H9 (cell line): ENCODE results near the gene LBHD2. TPM values are rescaled to one million over a fixed set of nuclear protein-coding genes. Genes with fewer than 3 reads are reported as not detected.

Source experiments
- DNase-seq: peaks from one replicate; pipeline ENCODE4 v3.0.0-alpha.2; 2017
- H2AFZ ChIP-seq: one replicate; pipeline ENCODE4 v1.6.1; 2013; ENCODE audit warnings: mild to moderate bottlenecking, low read length, control low read depth, moderate library complexity
- H2AK5ac ChIP-seq: 2 replicates; pipeline ENCODE4 v1.6.1; 2013; ENCODE audit warnings: low read length, control low read depth, mixed read lengths; ENCODE audit not compliant: insufficient read length
- H2BK120ac ChIP-seq: one replicate; pipeline ENCODE4 v1.6.1; 2013; ENCODE audit warnings: low read depth, mild to moderate bottlenecking, low read length, control low read depth, inconsistent platforms; ENCODE audit not compliant: poor library complexity, severe bottlenecking
- H2BK12ac ChIP-seq: 2 replicates; pipeline ENCODE4 v1.6.1; 2013; ENCODE audit warnings: low read length, control low read depth, mixed read lengths, low read depth; ENCODE audit not compliant: insufficient read length
- H2BK15ac ChIP-seq: 2 replicates; pipeline ENCODE4 v1.6.1; 2013; ENCODE audit warnings: low read depth, low read length, control low read depth
- H2BK20ac ChIP-seq: one replicate; pipeline ENCODE4 v1.6.1; 2013; ENCODE audit warnings: low read depth, mild to moderate bottlenecking, low read length, control low read depth, inconsistent platforms; ENCODE audit not compliant: poor library complexity, severe bottlenecking
- H2BK5ac ChIP-seq: 2 replicates; pipeline ENCODE4 v1.6.1; 2013; ENCODE audit warnings: low read length, control low read depth, mixed read lengths; ENCODE audit not compliant: insufficient read length
- H3K14ac ChIP-seq: 2 replicates; pipeline ENCODE4 v1.6.1; 2013; ENCODE audit warnings: low read length, control low read depth; ENCODE audit not compliant: insufficient read depth
- H3K18ac ChIP-seq: 2 replicates; pipeline ENCODE4 v1.6.1; 2013; ENCODE audit warnings: low read depth, mild to moderate bottlenecking, mixed read lengths, low read length, control low read depth; ENCODE audit not compliant: insufficient read length
- H3K23ac ChIP-seq: 2 replicates; pipeline ENCODE4 v1.6.1; 2013; ENCODE audit warnings: low read length, control low read depth, mixed read lengths, low read depth; ENCODE audit not compliant: insufficient read length
- H3K23me2 ChIP-seq: 2 replicates; pipeline ENCODE4 v1.6.1; 2013; ENCODE audit warnings: low read depth, mild to moderate bottlenecking, mixed read lengths, low read length, control low read depth; ENCODE audit not compliant: insufficient read length, poor library complexity, severe bottlenecking
- H3K27ac ChIP-seq: 2 replicates; pipeline ENCODE4 v1.5.1; 2013; ENCODE audit warnings: low read length, control low read depth, mixed read lengths, low read depth; ENCODE audit not compliant: insufficient read length
- H3K27me3 ChIP-seq: 2 replicates; pipeline ENCODE4 v1.6.1; 2013; ENCODE audit warnings: low read length, control low read depth, inconsistent platforms; ENCODE audit not compliant: insufficient read depth
- H3K4ac ChIP-seq: 2 replicates; pipeline ENCODE4 v1.6.1; 2013; ENCODE audit warnings: low read depth, mild to moderate bottlenecking, control low read depth, inconsistent platforms, low read length, moderate library complexity
- H3K4me1 ChIP-seq: 2 replicates; pipeline ENCODE4 v1.6.1; 2013; ENCODE audit warnings: low read length, control low read depth, inconsistent platforms; ENCODE audit not compliant: insufficient read depth
- H3K4me2 ChIP-seq: 2 replicates; pipeline ENCODE4 v1.6.1; 2013; ENCODE audit warnings: low read length, control low read depth, mixed read lengths; ENCODE audit not compliant: insufficient read length, insufficient read depth
- H3K56ac ChIP-seq: 2 replicates; pipeline ENCODE4 v1.6.1; 2013; ENCODE audit warnings: low read depth, mild to moderate bottlenecking, mixed read lengths, low read length, control low read depth; ENCODE audit not compliant: insufficient read length
- H3K79me1 ChIP-seq: 2 replicates; pipeline ENCODE4 v1.6.1; 2013; ENCODE audit warnings: low read depth, mild to moderate bottlenecking, moderate library complexity, low read length, control low read depth, inconsistent platforms; ENCODE audit not compliant: insufficient read depth, poor library complexity, severe bottlenecking
- H3K79me2 ChIP-seq: 2 replicates; pipeline ENCODE4 v1.6.1; 2013; ENCODE audit warnings: low read length, control low read depth, inconsistent platforms; ENCODE audit not compliant: insufficient read depth
- H3K9ac ChIP-seq: 2 replicates; pipeline ENCODE4 v1.6.1; 2013; ENCODE audit warnings: low read length, control low read depth, mixed read lengths; ENCODE audit not compliant: insufficient read length; ENCODE audit errors: extremely low read depth
- H3K9me3 ChIP-seq: one replicate; pipeline ENCODE4 v1.6.1; 2013; ENCODE audit warnings: low read depth, low read length, inconsistent platforms; ENCODE audit not compliant: control insufficient read depth
- H3T11ph ChIP-seq: one replicate; pipeline ENCODE4 v1.6.1; 2013; ENCODE audit warnings: mild to moderate bottlenecking, low read length, control low read depth, inconsistent platforms
- H4K20me1 ChIP-seq: one replicate; pipeline ENCODE4 v1.6.1; 2013; ENCODE audit not compliant: control insufficient read depth, insufficient read length, insufficient read depth
- H4K5ac ChIP-seq: 2 replicates; pipeline ENCODE4 v1.6.1; 2013; ENCODE audit warnings: low read depth, mild to moderate bottlenecking, mixed read lengths, low read length, control low read depth; ENCODE audit not compliant: insufficient read length
- H4K8ac ChIP-seq: replicated peaks from 2 replicates; pipeline ENCODE4 v1.6.1; 2013; ENCODE audit warnings: low read length, control low read depth, mixed read lengths, low read depth; ENCODE audit not compliant: insufficient read length
- H4K91ac ChIP-seq: 2 replicates; pipeline ENCODE4 v1.6.1; 2013; ENCODE audit warnings: low read depth, mild to moderate bottlenecking, moderate library complexity, mixed read lengths, low read length, control low read depth; ENCODE audit not compliant: insufficient read length
- H3K27ac Mint-ChIP-seq, 3 experiments: 2 replicates in 2 of 3; 3 replicates in 1 of 3; pipeline ENCODE4 v1.8.0; 2020 to 2021; ENCODE audit warnings: mixed read lengths in 3 of 3, mild to moderate bottlenecking in 1 of 3, moderate library complexity in 1 of 3
- H3K27me3 Mint-ChIP-seq: 2 replicates; pipeline ENCODE4 v1.8.0; 2021; ENCODE audit warnings: low read depth, mild to moderate bottlenecking, moderate library complexity, mixed read lengths
- H3K36me3 Mint-ChIP-seq, 3 experiments: 2 replicates in 2 of 3; 3 replicates in 1 of 3; pipeline ENCODE4 v1.8.0; 2020 to 2021; ENCODE audit warnings: low read depth in 3 of 3, mixed read lengths in 3 of 3; ENCODE audit not compliant: insufficient read depth in 1 of 3
- H3K4me1 Mint-ChIP-seq, 2 experiments: 2 replicates each; pipeline ENCODE4 v1.8.0; 2020; ENCODE audit warnings: mixed read lengths in 2 of 2
- H3K4me3 Mint-ChIP-seq, 2 experiments: 2 replicates in 1 of 2; 3 replicates in 1 of 2; pipeline ENCODE4 v1.8.0; 2020 to 2021; ENCODE audit warnings: mild to moderate bottlenecking in 2 of 2, mixed read lengths in 2 of 2, moderate library complexity in 1 of 2
- H3K9me3 Mint-ChIP-seq, 2 experiments: 2 replicates in 1 of 2; 3 replicates in 1 of 2; pipeline ENCODE4 v1.8.0; 2020; ENCODE audit warnings: mild to moderate bottlenecking in 2 of 2, mixed read lengths in 2 of 2, moderate library complexity in 1 of 2
- CTCF ChIP-seq: fragments of 200-600 bp; sonication (generic); conservative IDR thresholded peaks from 3 replicates; pipeline ENCODE4 v1.8.0; 2021; ENCODE audit warnings: antibody characterized with exemption, mild to moderate bottlenecking
- WGBS: extraction: QIAGEN DNeasy Blood & Tissue Kit; methylation state at CpG from one replicate; pipeline ENCODE4 v1.1.7; 2013; ENCODE audit warnings: missing lambda C conversion rate, low lambda C conversion rate, mixed read lengths; ENCODE audit not compliant: insufficient read length; ENCODE audit errors: extremely low coverage; 5-methylcytosine and 5-hydroxymethylcytosine counted together
- total RNA-seq: library from RNA; stranded (reverse); gene quantifications from 2 replicates; pipeline ENCODE4 v1.2.1, GENCODE V29; 2021

Gene LBHD2
- total RNA-seq, 1 experiment from 2014 or later = not detected

DNA sequence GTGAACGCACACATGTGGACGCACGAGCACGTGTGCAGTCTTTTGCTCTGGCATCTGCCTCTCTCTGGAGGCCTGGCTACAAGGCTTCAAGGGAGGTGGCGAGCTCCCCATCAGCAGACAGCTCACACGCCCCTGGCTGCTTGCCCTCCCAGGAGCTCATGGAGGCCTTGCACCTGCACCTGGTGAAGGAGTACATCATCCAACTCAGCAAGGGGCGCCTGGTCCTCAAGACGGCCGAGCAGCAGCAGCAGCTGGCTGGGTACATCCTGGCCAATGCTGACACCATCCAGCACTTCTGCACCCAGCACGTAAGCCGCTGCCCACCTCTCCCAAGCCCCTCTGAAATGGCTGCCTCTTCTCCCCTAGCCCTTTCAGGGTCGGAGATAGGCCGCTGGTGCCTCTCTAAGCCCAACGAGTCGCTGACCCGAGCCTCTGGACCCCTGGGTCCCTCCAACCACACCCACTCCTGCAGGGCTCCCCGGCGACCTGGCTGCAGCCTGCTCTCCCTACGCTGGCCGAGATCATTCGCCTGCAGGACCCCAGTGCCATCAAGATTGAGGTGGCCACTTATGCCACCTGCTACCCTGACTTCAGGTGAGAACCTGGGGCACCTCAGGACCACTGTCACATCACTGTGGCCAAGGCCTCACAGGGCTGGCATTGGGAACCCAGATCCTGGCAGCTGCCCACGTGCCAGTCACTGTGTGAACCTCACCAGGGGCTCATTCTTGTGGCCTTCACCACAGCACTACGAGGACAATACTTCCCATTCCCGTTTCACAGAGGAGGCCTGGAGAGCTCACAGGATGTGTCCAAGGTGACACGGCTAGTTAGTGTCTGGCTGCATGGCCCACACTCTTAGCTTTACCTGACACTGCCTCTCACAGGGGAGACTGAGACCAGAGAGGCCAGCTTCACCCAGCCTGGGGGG lies 49.5 kb downstream of the LBHD2 start:
- H2AK5ac ChIP-seq = no peak overlapping the region
- H3K27me3 ChIP-seq = no peaks in the 10 kb centered on the region
- Mint-ChIP-seq H3K27me3 (peaks cover under 1% of the 10 kb centered on the region), H3K27ac (no peak overlapping the region), H3K9me3 (no peaks in the 10 kb centered on the region; a peak in 1 of 5 replicates), H3K36me3 (peaks cover 9 to 35% (median 17%) of the 10 kb centered on the region in 3 experiments; a peak in 5 of 7 replicates), H3K4me3 (no peak overlapping the region; a peak in 1 of 5 replicates), H3K4me1 (peaks cover 8 to 24% of the 10 kb centered on the region in 2 experiments)
- H3T11ph ChIP-seq = no peak overlapping the region
- H2BK15ac ChIP-seq = no peak overlapping the region
- H3K14ac ChIP-seq = no peak overlapping the region
- no peak overlapping the region for H2AFZ ChIP-seq
- no peak for DNase-seq
- H2BK20ac ChIP-seq = no peak overlapping the region
- no peak overlapping the region for H3K27ac ChIP-seq
- no peaks in the 10 kb centered on the region for H3K9me3 ChIP-seq
- H3K4me2 ChIP-seq = no peak overlapping the region
- no CpG with 5 or more reads among the region's 25 CpGs for WGBS
- H2BK12ac ChIP-seq = no peak overlapping the region
- H3K18ac ChIP-seq = no peak overlapping the region
- no peak overlapping the region for H2BK5ac ChIP-seq
- no peak overlapping the region for H2BK120ac ChIP-seq
- no peak for TF ChIP-seq CTCF
- no peak overlapping the region for H3K23ac ChIP-seq
- H4K91ac ChIP-seq = no peak overlapping the region
- no peaks in the 10 kb centered on the region for H3K23me2 ChIP-seq
- H3K9ac ChIP-seq = no peak overlapping the region
- no peaks in the 10 kb centered on the region; the same call in 1 of the 2 replicates for H3K4me1 ChIP-seq
- H4K8ac ChIP-seq = peak overlapping the region; percentile 13
- no peaks in the 10 kb centered on the region for H3K79me2 ChIP-seq
- H3K4ac ChIP-seq = no peak overlapping the region
- no peaks in the 10 kb centered on the region for H3K79me1 ChIP-seq
- no peak overlapping the region for H3K56ac ChIP-seq
- no peak overlapping the region for H4K5ac ChIP-seq
- no peaks in the 10 kb centered on the region for H4K20me1 ChIP-seq
